ENCODE measurements around the gene EXOSC5.

EXOSC5 gene

DNA sequence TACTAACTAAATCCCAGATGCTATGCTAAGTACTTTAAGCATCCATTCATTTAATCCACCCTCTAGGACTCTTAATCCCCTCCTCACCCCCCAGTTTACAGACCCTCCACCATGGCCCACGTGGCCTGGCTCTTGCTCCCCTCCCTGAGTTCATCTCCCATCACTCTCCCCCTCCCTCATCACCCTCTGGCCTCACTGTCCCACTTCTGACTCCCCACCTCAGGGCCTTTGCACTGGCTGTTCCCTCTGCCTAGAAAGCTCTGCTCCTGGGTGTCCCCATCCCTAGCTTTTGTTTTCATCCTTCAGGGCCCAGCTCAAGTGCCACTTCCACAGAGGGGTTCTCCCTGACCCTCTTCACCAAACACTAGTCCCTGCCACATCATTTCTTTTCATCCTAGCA lies 37.4 kb downstream of the EXOSC5 start:
- DNase-seq (ENCODE audit: low read depth) = no peak
- TF ChIP-seq, protein P1, sequence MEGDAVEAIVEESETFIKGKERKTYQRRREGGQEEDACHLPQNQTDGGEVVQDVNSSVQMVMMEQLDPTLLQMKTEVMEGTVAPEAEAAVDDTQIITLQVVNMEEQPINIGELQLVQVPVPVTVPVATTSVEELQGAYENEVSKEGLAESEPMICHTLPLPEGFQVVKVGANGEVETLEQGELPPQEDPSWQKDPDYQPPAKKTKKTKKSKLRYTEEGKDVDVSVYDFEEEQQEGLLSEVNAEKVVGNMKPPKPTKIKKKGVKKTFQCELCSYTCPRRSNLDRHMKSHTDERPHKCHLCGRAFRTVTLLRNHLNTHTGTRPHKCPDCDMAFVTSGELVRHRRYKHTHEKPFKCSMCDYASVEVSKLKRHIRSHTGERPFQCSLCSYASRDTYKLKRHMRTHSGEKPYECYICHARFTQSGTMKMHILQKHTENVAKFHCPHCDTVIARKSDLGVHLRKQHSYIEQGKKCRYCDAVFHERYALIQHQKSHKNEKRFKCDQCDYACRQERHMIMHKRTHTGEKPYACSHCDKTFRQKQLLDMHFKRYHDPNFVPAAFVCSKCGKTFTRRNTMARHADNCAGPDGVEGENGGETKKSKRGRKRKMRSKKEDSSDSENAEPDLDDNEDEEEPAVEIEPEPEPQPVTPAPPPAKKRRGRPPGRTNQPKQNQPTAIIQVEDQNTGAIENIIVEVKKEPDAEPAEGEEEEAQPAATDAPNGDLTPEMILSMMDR (conservative IDR thresholded peaks at IDR 0.05; ENCODE audit: low read depth, low read length) = no peak
- H3K4me3 ChIP-seq (ENCODE audit: low read length) = no peak overlapping the region

DNA sequence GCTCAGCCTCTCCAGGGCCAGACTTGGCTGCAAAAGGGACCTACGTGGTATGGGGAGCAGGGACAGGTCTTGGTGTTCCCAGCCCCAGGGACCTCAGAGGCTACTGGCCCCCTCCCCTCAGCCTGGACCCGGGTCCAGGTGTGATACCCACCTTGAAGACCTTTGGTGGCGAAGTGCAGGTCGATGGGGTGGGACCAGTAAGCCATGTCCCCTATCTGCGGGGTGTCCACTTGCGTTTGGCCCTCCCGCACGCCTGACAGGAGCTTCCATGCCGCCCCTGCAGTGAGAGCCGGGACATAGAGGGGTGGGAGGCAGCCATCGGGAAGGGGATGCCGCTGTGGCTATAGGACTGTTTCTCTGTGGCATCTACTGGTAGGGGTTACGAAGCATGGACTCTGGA lies 39.4 kb downstream of the EXOSC5 start:
- H3K4me3 ChIP-seq (ENCODE audit: low read length) = no peak overlapping the region
- no peak for DNase-seq (ENCODE audit: low read depth)
- TF ChIP-seq, protein P1 (conservative IDR thresholded peaks at IDR 0.05; ENCODE audit: low read depth, low read length) = no peak

DNA sequence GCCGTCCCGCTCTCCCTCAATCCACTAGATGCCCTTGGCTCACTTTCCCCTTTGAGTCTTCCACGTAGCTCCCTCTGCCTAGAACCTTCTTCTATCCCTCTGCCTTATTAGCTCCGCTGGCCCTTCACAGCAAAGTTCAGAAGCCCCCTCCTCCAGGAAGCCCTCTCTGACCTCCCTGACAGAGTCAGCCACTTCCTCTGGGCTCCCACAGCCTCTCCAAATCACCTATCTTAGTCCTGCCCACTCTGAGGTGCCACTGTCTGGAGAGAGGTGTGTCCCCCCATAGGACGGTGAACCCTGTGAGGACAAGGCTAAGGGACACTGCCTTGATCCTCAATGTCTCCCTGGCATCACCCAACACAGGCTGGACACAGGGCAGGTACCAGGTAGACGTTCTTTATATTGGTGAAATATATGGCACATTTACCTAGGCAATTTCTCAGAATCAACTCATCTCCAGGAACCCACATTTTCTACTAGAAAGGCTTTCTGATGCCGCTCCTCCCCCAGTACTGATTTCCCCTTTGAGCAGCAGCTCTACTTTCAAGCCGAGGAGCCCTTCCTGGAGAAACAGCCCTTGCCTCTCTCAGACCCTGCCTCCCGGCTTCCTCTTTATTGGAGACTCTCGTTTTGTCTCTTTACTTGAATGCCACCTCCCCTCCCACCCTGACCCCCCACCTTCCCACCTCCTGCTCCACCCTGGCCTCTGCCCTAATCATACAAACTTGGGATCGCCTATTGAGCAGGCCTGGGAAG lies 40.0 kb downstream of the EXOSC5 start:
- DNase-seq (ENCODE audit: low read depth) = no peak
- TF ChIP-seq, protein P1 (conservative IDR thresholded peaks at IDR 0.05; ENCODE audit: low read depth, low read length) = no peak
- no peak overlapping the region for H3K4me3 ChIP-seq (ENCODE audit: low read length)

DNA sequence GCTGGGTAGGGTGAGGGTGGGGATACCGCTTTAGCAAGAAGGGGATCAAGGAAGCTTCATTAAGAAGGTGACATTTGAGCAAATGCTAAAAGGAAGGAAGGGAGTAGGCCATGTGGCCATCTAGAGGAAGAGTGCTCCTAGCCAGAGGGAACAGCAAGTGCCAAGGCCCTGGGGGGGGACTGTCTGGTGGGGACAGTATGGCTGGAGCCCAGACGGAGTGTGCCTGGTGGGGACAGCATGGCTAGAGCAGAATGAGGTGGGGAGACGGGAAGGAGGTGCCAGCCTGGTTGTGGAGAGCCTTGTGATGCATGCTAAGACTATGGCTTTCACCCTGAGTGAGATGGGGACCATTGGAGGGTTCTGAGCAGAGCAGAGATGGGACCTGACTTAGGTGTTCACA lies 41.4 kb downstream of the EXOSC5 start:
- no peak overlapping the region for H3K4me3 ChIP-seq (ENCODE audit: low read length)
- no peak for DNase-seq (ENCODE audit: low read depth)
- TF ChIP-seq, protein P1 (conservative IDR thresholded peaks at IDR 0.05; ENCODE audit: low read depth, low read length) = no peak

DNA sequence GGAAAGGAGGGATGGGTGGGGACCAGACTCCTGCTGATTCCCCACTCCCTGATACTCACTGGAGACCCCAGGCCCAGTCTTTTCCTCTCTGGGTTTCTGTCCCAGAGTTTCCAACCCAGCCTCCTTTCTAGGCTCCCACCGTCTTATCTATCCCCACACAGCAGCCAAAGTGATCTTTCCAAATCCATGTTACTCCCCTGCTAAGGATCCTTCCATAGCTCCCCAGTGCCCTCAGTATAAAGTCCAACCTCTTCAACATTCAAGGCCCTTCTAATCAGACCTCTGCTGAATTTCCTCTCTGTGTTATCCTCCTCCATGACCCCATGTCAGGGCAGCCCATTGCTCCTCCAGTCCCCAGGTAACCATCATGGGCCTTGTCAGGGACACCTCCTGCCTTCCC lies 42.1 kb downstream of the EXOSC5 start:
- no peak for DNase-seq (ENCODE audit: low read depth)
- no peak overlapping the region for H3K4me3 ChIP-seq (ENCODE audit: low read length)
- TF ChIP-seq, protein P1 (conservative IDR thresholded peaks at IDR 0.05; ENCODE audit: low read depth, low read length) = no peak

DNA sequence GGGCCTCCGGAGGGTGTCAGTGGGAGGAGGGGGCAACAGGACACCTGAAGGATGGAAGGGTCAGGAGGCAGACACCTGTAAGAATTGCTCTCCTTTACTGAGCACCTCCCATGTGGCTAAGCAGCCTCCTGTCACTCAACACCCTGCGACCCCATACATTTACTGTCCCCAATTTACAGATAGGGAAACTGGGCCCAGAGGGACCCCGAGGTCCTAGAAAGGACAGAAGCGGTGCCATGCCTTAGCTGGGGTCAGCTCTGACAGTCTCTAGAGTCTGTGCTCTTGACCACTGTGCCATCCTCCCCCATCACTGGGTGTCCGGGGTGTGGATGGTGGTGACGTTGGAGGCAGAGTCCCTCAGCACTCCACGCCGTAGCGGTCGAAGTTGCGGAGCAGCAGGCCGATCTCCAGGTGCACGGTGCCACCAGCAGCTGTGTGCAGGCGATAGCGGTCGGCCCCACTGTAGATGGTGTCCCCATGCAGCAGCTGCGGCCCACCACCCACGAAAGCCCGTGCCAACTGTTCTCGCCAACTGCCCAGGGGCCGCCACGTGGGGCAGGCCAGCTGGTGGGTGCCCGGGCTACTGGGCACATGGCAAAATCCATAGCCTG lies 42.7 kb downstream of the EXOSC5 start:
- DNase-seq (ENCODE audit: low read depth) = no peak
- TF ChIP-seq, protein P1 (conservative IDR thresholded peaks at IDR 0.05; ENCODE audit: low read depth, low read length) = no peak
- peak overlapping the region; percentile 73 for H3K4me3 ChIP-seq (ENCODE audit: low read length)
